CD4-positive, alpha-beta T cell treated with Interleukin-12 subunit alpha and Interleukin-12 subunit beta, for 1 hour (primary cell): ENCODE results near the gene AGBL4.
"Not testable (repeated sequence)": the region's sequence is repeated elsewhere in the genome, so short reads cannot be mapped to it uniquely, and the experiment has no call there.

Experiments used
- DNase-seq: peaks from one replicate; pipeline ENCODE4 v3.0.0-alpha.2; 2020

AGBL4 gene

DNA sequence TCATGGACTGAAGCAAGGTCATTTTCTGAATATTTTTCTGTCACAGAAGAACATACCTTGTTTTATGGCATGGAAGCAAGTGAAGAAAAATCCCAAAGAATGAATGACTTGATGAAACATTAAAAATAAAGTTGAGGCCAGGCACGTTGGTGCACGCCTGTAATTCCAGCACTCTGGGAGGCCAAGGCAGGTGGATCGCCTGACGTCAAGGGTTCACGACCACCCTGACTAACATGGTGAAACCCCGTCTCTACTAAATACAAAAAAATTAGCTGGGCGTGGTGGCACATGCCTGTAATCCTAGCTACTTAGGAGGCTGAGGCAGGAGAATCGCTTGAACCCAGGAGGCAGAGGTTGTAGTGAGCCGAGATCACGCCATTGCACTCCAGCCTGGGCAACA is 1020.8 kb downstream of the AGBL4 start:
- DNase-seq, result not testable (repeated sequence)

DNA sequence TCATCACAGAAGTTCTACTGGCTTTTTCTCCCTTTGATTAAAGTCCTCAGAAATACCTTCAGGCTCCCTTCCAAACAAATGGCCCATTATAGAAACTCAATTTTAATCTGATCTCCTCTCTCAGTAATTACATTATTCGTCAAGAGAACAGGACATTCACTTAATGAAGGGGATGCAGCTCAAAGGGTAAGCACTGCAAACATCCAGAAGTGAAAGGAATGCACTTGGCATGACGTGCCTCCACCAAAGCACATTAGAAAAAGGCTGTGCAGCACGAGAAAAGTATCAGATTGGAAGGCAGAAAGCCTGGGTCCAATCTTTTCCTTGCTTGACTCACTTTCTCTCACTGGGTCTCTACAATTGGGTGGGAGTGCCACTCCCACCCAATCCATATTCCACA is 1024.4 kb downstream of the AGBL4 start:
- DNase-seq, result no peak

DNA sequence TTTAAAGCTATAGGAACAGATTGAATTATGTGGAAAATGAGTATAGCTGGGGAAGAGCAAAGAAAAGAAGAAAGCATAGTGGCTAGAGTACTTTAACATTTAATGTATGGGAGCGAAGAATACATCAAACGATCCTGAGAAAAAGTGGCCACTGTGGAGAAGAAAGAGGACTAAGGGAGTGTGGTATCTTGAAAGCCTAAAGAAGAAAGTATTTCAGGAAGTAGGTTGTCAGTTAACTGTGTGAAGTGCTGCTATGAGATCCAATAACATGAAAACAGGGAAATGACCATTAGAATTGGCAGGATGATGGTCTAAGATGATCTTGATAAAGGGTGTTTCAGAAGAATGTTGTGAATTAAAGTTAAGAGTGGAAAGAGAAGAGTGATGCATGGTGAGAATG is 1027.4 kb downstream of the AGBL4 start:
- DNase-seq, result no peak

DNA sequence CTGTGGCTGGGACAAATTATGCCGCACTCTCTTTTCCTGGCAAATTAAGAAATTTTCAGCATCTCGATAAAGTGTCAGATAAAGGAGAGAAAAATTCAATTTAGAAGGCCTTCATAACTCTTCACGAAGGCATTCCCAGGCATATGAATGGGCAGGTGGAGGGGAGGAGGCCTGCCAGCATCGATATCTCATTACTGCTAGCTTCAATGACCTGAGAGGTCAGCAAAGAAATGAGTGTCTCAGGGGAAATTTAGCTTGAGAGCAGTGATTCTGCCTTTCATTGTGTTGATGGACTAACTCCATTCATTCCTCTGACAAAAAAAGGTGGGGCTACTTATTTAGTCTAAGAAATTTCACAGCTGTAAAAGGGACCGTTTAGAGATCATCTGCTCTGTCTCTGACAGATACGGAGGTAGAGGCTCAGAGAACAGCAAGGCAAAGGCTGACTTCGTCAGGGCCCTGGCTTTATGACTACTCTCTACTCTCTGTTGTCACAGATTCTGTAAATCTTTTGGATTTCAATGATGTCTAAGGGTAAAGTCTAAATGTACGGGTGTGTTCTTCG is 1035.0 kb downstream of the AGBL4 start:
- DNase-seq, result no peak

DNA sequence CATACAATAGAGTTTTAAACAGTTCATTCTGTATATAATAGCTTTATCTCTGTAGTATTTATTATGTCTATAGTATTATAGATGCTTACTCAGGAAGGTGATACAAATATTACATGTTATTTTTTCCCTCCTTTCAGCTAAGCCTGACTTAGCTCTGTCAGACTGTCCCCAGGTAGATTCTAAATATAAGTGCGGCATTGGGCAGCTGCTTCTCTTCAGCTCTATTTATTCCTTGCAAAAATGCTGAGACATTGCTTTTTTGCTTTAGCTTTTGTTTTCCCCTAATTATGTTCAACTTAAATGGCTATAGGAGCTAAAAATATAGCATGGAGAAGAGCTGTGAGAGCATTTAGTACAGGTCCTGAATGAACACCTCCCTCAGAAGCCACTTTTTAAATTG is 1043.8 kb downstream of the AGBL4 start:
- DNase-seq, result no peak

DNA sequence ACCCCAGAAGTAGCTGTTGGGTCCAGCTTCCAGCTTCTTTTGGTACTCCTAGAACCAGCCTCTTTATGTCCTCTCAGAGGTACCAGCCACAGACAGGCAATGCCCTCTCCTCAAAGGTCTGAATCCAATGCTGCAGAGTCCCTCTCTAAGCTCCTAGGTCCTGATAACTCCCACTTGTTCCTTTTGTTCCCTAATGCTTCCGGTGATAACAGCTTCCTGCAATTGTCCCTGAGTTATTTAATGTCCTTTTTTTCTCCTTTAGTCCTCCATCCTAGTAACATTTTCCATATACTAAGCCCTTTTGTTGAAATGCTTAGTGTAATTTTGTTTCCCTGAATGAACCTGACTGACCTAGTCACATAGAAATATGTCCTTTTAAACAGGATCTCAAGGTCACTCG is 1045.3 kb downstream of the AGBL4 start:
- no peak for DNase-seq

DNA sequence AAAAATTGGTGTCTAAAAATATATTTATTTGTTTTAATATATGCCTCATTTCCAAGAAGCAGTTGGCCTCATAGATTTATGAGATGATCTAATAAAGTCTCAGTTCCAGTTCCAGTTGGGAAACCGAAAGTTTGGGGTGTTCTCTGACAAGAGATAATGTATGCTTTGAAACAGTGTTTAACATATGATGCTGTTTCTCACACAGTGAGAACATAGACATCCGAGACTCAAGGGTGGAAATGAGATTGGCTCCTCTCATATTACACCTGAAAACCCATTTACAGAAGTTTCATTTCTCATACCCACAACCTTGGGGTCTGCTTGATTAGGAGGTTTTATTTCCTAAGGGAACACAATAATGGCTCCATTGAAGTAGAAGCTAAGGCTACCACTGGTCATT is 1046.5 kb downstream of the AGBL4 start:
- DNase-seq, result no peak

DNA sequence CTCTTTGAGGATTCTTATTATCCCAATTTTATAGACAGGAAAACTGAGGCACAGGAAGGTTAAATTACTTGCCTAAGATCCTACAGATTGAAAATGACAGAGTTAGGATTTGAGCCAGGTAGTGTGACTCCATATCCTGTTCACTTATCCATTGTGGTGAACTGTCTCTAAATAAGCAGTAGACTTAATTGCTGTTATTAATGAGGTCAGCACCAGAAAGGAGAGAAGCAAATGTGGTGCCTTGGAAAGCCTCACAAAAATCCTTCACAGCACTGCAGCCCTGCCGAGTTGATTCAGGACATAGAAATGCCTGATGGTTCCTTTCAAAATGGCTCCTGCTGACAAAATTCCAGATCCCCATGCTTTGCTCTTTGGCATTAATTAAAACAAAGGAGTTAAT is 1053.8 kb downstream of the AGBL4 start:
- DNase-seq, result no peak

DNA sequence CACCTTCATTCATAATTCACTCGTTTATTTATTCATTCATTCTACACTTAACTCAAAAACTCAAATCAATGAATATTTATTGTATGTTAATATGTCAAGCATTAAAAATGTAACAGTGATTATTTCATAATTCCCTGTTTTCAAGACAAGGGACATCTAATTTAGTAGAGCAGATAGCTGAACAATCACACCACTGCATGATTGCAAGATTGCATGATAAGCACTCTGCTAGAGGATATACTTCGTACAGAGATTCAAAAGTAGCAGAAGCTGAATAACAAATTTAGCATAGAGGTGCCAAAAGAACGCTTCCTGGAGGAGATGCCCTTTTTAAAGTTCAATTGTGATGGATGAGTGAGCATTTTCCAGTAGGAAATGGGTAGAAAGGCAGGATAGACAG is 1056.4 kb downstream of the AGBL4 start:
- no peak for DNase-seq

DNA sequence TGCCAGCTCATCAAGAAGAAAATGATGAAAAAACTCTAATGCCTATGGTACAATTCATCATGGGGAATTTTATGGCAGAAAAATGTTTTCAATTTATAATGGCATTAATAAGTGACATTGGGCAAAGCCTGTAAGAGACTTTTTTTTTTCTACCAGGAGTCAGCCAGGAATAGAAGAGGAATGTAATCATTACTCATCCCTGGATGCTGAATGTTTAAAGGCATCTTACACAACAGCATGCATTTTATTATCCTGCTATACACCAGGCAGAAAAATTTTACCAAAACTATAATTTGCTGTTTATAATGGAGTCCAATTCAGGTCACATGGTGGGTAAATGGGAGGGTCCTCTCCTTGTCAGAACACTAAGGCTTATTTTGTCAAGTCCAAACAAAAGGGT is 1057.2 kb downstream of the AGBL4 start:
- no peak for DNase-seq

DNA sequence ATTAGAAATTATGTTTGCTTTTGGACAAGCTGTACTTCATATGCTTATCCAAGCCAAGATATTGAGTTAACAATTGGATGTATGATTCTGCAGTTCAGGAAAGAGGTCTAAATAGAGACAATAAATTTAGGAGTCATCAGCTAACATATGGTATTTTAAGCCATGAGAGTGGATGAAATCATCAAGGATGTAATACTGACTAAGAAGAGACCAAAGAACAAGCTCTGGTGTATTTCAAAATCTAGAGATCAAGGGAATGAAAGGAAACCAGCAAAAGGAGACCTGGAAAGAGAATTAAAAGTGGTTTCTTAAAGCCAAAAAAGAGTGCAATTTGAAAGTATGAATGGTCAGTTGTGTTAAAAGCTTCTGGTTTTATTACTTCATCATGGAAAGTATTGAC is 1063.4 kb downstream of the AGBL4 start:
- no peak for DNase-seq

DNA sequence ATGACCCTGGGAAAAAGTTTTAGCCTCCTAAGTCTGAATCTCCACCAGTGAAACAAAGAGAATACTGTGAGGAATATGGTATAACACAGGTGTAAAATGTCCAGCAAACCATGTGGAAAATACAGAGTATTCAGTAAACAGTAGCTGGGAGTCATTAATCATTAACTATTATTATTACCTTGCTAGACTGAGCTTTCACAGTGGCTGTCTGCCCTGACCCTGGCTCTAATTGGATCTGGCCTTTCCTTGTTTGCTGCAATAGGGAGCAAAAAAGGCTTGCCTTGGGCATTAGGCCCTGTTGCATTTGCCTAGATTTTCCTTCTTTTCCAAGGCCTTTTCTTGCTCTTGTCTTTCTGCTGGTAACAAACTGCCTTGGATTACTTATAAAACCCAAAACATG is 1068.0 kb downstream of the AGBL4 start:
- DNase-seq, result no peak

DNA sequence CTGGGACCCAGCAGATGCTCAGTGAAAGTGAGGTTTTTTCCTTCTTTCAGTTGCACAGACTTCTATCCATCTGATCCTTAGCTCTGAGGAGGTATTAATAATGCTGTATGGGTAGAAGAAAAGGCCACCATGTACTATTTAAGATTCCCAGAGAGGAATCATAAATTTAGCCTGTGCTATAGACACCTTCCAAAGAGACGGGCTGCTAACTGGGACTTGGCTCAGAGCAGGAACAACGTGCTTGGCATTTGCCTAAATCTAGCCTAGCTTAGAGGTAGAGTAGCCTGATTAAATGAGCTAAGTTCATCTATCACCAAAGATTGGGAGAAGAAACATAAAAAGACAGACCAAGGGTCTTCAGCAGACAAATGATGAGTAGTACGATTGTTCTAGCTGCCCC is 1070.1 kb downstream of the AGBL4 start:
- no peak for DNase-seq

DNA sequence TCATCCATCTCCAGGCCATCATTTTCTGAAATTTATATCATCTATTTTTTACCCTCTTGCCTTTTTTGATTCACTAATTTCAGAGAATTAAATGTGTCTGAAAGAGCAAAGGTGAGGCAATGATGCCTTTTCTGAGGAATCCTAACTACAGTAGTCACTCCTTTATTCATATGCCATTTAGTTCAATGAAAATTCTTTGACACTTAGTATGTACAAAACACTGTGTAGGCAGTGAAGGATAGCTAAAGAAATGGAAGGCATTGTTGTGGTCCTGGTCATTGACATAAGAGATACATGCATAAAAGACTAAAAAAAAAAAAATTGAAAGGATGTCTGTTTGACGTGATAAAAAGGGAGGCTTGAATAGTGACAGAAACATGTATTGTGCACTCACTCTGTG is 1075.2 kb downstream of the AGBL4 start:
- no peak for DNase-seq

DNA sequence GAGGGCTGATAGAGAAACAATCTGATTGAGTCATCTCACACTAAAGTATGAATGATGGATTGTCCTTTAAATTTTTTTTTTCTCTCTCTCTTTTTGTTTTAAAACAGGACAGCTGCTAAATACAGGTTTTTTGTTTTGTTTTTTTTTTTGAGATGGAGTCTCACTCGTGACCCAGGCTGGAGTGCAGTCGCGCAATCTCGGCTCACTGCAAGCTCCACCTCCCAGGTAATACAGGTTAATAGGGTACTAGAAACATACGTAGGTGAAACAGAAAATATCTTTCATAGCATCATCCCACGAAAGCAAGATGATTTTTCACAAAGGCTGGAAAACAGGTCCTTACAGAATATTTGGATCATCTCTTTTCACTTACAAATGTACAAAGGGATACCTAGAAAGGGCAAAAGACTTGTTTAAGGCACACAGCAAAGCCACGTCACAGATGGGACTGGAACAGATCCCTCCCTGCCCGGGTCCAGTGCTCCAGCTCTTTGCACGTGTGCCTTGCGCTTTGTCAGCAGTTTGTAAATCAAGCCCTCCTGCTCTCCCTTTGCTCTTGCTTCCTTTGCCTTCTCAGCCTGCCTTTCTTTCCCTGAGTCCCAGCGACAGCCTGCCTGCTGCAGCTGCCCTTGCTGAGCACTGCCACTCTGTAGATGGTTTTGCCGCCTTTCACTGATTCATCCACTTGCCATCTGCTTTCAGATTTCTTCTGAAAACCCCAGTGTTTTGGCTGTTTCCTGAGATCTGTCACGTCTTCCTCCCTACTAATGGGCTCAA is 1075.8 kb downstream of the AGBL4 start:
- DNase-seq, result no peak

DNA sequence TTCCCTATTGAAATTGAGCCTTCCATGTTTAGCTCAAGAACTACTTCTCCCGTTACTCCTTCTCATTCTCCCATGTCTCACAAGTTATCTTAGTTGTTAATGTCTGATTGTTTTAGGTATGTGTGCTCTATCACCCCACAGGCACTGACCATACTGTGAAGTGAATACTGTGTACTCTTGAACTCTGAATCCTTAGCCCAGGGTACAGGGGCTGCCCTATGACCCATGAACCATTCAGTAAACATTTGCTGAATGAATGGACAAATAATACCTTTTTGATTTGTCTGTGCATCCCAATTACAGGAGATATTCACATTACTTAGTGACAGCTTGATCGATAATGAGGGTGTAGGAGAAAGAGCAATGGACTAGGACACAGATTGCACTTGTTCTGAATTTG is 1077.7 kb downstream of the AGBL4 start:
- no peak for DNase-seq

DNA sequence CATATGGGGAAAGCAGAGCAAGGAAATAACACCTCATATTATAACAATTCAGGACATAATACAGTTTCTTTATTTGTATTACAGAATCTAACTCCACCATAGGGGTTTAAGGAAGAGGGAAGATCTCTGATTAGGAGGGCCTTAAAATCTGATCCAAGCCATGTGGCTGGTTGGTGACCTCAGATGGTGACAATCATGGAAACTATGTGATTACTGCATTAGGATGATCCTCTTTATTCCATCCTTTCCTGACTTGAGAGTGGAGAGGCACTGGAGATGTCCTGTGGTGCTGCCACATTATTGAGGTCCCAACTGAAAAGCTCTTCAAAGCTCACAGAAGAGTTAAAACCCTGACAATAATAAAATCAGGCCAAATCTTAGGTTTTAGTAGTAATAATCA is 1078.9 kb downstream of the AGBL4 start:
- DNase-seq, result no peak

DNA sequence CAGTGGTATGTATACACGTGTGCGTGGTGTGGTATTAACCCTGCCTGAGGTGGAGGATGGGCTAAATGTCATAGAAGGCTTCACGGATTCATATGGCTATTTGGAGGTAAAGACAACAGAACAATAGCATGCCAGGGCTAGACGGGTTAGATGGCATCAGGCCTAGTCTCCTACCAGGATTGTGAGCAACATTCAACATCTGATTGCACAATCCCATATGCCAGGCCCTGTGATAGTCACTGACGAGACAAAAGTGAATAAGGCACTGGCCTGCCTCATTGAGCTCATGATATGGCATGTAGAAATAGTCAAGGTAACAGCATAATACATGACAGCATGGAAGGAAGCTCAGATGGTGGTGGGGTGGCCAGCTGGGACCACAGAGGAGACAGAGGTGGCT is 1079.9 kb downstream of the AGBL4 start:
- DNase-seq, result no peak

DNA sequence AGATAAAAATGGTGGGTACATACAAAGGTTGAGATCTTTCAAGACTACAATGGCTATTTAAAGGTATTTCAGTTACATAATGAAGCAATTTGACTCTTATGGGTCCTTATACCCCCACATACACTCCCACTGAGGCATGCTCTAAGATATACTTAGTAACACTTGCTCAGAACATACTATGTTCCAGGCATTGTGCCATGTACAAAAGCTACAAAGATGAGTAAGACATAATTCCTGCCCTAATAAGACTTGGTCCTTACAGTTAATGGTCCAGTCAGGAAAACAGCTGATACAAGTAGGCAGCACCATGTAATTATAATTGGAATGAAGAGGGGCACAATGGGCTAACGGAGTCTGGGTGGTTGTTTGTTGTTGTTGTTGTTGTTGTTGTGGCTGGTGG is 1080.4 kb downstream of the AGBL4 start:
- no peak for DNase-seq

DNA sequence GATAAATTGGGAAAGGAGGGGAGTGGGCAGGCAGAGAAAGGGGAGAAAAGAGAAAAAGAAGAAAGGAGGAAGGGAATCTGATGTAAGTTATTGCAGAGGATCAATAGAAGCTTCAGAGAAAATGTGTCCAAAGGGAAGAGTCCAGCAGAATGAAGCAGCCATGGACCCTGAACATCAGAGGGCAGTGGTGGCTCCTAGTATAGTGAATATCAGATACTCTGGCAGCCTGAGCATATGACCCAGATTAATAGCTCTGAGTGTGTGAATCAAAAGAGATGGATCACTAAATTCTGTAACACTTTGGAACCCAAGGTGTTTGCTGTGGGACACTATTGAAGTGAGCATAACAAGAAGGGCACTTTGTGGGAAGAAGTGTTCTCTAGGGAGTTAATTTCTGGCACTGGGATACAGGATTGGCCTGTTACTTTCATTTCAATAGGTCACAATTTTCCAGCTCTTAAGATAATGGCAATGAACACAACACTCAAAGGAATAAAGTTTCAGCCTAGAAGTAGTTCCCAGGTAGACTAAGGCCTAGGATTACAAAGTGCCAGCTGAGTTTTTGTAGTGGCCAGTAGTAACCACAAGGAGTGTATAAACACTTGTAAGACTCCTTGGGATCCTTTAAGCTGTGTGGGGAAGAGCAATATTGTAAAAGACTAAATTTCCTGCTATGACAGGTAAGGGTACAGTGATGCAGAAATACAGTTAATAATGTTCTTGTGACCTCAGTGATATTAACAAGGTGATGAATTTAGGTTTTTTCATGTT is 1082.6 kb downstream of the AGBL4 start:
- DNase-seq, result no peak

DNA sequence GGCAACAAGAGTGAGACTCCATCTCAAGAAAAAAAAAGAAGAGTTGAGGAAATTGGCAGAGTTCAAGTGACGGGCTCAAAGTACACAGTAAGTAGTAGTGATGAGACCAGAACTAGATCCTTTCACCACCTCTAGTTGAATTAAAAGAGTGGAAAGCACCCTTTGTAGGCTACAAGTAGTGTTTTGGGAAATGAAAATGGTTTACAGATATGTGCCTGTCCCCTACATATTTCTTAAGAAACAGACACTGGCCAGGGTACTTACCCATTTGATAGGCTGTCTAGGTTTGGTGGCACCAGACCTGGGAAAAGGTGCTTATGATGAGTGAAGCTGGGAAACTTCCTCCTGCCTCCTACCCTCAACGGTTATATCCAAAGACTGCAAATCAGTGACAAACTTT is 1083.4 kb downstream of the AGBL4 start:
- DNase-seq, result no peak

DNA sequence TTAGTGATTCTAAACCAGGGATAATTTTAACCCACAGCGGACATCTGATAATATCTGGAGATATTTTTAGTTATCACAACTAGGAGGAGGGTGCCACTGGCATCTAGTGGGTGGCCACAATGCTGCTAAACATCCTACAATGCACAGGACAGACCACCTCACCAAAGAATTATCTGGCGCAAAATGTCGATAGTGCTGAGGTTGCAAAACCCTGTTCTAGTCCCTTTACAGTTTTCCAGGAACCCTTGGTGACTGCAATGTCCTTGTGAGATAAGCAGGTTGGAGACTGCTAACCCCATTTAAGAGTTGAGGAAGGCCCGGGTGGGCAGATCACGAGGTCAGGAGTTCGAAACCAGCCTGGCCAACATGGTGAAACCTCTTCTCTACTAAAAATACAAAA is 1083.9 kb downstream of the AGBL4 start:
- DNase-seq, result no peak

DNA sequence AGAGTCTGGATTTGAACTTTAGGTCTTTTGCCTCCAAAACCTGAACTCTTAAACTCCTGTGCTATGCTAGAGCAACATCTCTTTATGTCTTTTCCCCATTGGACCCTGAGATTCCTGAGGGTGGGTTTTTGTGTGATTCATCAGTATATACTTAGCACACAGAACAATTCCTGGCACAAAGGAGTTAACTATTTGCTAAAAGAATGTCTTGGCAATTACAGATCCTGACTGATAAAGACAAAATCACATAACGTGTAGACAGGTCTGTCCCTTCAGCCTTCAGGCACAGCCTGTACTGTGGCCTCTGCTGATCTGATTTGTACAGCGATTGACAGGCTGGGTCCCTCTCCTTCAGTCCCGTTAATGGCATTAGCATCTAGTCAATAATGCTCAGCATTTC is 1084.7 kb downstream of the AGBL4 start:
- DNase-seq, result no peak

DNA sequence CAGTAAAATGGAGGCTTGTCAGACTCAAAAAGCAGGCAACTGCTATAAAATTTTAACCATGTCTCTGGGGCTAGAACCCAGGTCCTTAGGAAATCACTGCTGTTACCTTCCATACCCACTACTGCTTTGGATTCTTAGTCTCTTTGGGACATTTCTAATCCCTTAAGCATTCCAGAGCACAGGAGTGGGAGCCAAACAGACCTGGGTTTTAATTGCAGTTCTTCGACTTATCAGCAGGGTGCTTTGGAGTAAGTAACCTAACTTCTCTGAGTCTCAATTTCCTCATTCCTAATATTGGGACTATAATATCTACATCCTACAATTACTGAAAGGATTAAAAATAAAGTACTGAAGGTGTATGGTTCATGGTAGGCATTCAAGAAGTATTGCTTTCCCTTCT is 1086.0 kb downstream of the AGBL4 start:
- no peak for DNase-seq
